ENCODE results near the gene GALNT18.

The GALNT18 gene

DNA sequence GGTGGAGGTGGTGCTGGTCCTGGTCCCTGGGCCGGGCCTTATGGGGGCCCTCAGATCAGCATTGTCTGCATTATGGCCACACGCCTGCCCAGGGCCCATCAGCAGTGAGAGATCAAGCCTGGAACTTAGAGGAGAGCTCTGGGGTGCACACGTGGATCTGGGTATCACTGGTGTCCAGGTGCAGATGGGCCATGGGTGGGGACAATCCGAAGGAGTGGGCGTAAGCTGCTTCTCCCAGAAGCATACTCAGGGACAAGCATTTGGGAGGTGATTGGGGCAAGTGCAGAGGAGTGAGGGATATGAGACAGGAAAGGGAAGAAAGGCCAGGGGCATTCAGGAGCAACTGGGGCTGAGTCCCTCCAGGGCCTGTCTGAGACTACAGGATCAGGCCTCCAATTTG lies 353.1 kb downstream of the GALNT18 start:
- no peak for DNase-seq (ENCODE audit: extremely low spot score)
- TF ChIP-seq, protein P1, sequence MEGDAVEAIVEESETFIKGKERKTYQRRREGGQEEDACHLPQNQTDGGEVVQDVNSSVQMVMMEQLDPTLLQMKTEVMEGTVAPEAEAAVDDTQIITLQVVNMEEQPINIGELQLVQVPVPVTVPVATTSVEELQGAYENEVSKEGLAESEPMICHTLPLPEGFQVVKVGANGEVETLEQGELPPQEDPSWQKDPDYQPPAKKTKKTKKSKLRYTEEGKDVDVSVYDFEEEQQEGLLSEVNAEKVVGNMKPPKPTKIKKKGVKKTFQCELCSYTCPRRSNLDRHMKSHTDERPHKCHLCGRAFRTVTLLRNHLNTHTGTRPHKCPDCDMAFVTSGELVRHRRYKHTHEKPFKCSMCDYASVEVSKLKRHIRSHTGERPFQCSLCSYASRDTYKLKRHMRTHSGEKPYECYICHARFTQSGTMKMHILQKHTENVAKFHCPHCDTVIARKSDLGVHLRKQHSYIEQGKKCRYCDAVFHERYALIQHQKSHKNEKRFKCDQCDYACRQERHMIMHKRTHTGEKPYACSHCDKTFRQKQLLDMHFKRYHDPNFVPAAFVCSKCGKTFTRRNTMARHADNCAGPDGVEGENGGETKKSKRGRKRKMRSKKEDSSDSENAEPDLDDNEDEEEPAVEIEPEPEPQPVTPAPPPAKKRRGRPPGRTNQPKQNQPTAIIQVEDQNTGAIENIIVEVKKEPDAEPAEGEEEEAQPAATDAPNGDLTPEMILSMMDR (IDR thresholded peaks at IDR 0.05; ENCODE audit: control extremely low read depth, extremely low read depth, low read depth, missing control alignments), result no peak
- POLR2A ChIA-PET, result no interaction called here
- CTCF ChIA-PET, result interaction anchor here (0.8 to 1.9 kb wide), 9 partner anchors 10 to 866 kb away, joined by 3 to 11 read pairs (median 3); no protein-coding TSS in a partner anchor

DNA sequence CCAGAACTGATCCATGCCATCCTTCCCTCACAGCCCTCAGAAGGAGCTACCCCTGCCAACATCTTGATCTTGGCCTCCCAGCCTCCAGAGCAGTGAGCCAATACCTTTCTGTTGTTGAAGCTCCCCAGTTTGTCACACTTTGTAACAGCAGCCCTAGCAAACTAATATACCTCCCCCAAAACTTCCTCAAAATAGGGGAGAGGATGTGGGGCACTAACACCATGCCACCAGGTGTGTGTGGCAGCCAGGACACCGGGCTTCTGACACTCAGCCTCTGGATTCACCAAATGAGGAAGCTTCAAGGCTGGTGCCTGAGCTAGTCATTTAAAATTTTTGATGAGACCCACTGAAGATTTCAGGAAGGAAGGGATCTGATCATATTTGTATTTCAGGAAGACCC lies 353.7 kb downstream of the GALNT18 start:
- TF ChIP-seq, protein P1 (IDR thresholded peaks at IDR 0.05; ENCODE audit: control extremely low read depth, extremely low read depth, low read depth, missing control alignments), result no peak
- CTCF ChIA-PET, result interaction anchor here (0.8 to 1.9 kb wide), 12 partner anchors 9 to 865 kb away, joined by 3 to 11 read pairs (median 3); no protein-coding TSS in a partner anchor
- POLR2A ChIA-PET, result no interaction called here
- no peak for DNase-seq (ENCODE audit: extremely low spot score)

DNA sequence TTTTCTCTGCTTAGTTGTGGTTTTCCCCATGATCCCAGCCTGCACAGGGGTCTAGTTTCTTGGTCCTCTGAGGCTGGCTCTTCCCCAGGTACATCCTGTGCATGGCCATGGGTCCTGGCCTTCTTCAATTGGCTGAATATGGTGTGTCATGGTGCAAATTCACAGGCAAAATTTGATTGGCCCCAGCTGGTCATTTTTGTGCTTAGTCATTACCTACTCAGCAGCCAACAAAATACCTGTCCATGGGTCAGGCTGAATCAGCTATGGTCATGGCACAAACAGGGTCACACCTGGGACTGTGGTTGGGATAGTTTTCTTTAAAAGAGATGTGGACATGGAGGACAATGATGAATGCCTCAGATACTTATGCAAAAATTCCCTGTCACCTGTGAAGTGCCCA lies 354.5 kb downstream of the GALNT18 start:
- POLR2A ChIA-PET, result no interaction called here
- TF ChIP-seq, protein P1 (IDR thresholded peaks at IDR 0.05; ENCODE audit: control extremely low read depth, extremely low read depth, low read depth, missing control alignments), result no peak
- CTCF ChIA-PET, result interaction anchor here (0.8 to 1.9 kb wide), 11 partner anchors 8 to 413 kb away, joined by 3 to 14 read pairs (median 4); no protein-coding TSS in a partner anchor
- DNase-seq (ENCODE audit: extremely low spot score), result no peak

DNA sequence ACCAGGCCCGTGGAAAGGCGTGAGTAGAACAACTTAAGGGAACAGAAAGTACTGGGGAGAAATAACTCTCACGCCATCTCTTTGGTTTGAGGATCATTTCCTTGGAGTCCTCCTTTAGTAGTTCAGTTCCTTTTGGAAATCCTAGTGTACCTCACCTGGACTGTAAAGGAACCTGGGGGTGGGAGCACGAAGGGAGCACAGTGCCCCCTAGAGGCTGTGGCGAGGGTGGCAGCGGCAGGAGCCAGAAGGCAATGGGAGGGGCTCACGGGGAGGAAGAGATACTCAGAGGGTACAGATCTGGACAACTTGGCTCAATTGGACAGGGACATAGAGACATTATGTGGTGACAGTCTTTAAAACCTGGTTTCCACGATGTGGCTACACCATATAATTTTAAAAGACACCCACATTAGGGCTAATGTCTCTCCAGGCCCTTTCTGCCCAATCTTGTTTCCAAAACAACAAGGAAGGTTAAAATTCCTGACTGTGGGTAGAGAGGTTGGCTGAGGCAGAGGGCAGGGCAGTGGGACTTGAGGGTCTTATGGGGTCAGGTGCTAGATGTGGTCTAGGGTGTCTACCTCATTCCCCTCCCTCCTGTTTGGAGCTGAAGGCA lies 355.7 kb downstream of the GALNT18 start:
- ChIA-PET CTCF (interaction anchor here (0.7 to 1.9 kb wide), 8 partner anchors 15 to 414 kb away, joined by 3 to 14 read pairs (median 5); no protein-coding TSS in a partner anchor), POLR2A (no interaction called here)
- TF ChIP-seq, protein P1 (IDR thresholded peaks at IDR 0.05; ENCODE audit: control extremely low read depth, extremely low read depth, low read depth, missing control alignments), result peak; percentile 73
- DNase-seq (ENCODE audit: extremely low spot score), result peak; percentile 83

DNA sequence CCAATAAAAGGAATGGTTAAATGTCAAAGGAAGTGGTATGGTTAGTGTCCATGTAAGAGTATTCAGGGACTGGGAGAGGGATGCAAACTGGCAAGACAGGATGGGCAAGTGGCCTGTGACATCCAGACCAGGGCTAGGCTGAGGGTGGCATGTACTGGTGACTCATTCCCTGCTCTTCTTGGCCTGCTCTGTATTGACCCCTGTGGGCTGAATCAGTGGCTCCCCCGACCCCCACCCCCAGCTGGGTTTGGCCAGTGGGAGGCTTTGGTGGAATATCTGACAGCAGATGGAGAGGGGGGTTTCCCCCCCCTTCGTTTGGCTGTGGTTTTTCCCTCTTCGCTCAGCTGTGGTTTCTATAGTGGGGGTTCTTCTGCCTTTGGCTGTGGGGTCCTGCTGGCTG lies 356.5 kb downstream of the GALNT18 start:
- POLR2A ChIA-PET, result no interaction called here
- no peak for DNase-seq (ENCODE audit: extremely low spot score)
- TF ChIP-seq, protein P1 (IDR thresholded peaks at IDR 0.05; ENCODE audit: control extremely low read depth, extremely low read depth, low read depth, missing control alignments), result no peak
- CTCF ChIA-PET, result interaction anchor here (0.7 to 3.2 kb wide), 4 partner anchors 9 to 237 kb away, joined by 5 to 18 read pairs (median 10); no protein-coding TSS in a partner anchor

DNA sequence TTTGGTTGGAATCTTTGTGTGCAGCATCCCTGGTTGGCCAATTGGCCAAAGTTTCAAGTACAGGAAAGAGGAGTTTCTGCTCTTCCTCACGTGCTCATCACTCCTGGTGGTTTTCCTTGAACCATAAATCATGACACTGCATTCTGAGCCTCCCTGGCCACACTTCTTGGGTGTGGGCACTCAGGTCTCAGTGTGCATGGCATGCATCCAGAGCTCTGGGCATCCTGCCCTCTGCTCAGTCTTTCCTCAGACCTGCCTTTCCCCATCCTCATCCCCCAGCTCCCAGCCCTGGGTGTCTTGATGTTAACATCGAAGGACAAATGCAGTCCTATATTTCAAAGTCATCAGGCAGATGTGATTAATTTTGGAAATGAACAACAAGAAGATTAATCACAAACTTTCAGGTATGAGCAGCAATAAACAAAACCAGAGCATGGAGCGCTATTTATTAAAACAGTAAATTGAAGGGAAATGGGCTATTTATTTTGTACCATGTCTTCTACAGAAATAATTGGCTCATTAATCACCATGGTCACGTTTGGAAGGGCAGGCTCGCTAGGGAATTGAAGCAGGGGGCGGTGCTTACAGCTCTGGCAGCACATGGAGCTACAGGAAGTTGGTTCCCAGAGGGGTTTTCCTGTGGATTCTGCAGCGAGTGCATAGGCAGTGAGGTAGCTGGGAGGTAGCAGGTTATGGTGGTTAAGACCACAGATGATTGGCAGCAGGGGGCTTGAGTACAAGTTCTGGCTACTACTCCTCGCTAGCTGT lies 358.4 kb downstream of the GALNT18 start:
- TF ChIP-seq, protein P1 (IDR thresholded peaks at IDR 0.05; ENCODE audit: control extremely low read depth, extremely low read depth, low read depth, missing control alignments), result no peak
- POLR2A ChIA-PET, result no interaction called here
- no peak for DNase-seq (ENCODE audit: extremely low spot score)
- CTCF ChIA-PET, result interaction anchor here (1.0 to 3.2 kb wide), 6 partner anchors 9 to 471 kb away, joined by 3 to 18 read pairs (median 5); no protein-coding TSS in a partner anchor
